ENCODE measurements around the gene ATG12. TPM values are rescaled to one million over a fixed set of nuclear protein-coding genes. Genes with fewer than 3 reads are reported as not detected.

The ATG12 gene
- polyA plus RNA-seq, 1 of the 3 experiments (the other 2 are of a cell fraction) = 29.1 TPM

GRCh38 chr5:115807654-115808052, 33.7 kb downstream of the ATG12 start:
- no peaks in the 10 kb centered on the region for H3K27me3 ChIP-seq (ENCODE audit: insufficient read depth)
- no peak for DNase-seq
- WGBS (ENCODE audit: low lambda C conversion rate) = 85% methylated on average over 2 of the region's 2 CpGs
- no peak overlapping the region for H3K4me2 ChIP-seq
- no peak overlapping the region for H3K27ac ChIP-seq (ENCODE audit: low read depth in 2 of 2, low read length in 1 of 2)
- H3F3A ChIP-seq (replicated peaks; ENCODE audit: insufficient read depth) = peaks cover 18% of the 10 kb centered on the region
- no peak overlapping the region for H3K9ac ChIP-seq
- H3K79me2 ChIP-seq (ENCODE audit: insufficient read depth) = no peaks in the 10 kb centered on the region
- H3K9me2 ChIP-seq = no peaks in the 10 kb centered on the region
- no peaks in the 10 kb centered on the region; a peak in 2 of 4 replicates for H3K4me1 ChIP-seq (ENCODE audit: control insufficient read depth in 1 of 2, insufficient read depth in 2 of 2, low read depth in 1 of 2, low read length in 1 of 2)
- H3K4me3 ChIP-seq (ENCODE audit: low read depth in 2 of 2, low read length in 1 of 2) = no peak overlapping the region
- ChIA-PET POLR2A (no interaction called here), CTCF (no interaction called here)
- no peaks in the 10 kb centered on the region for H3K9me3 ChIP-seq
- no peak overlapping the region for H2AFZ ChIP-seq (ENCODE audit: low read depth)
- H4K20me1 ChIP-seq (ENCODE audit: insufficient read depth) = no peaks in the 10 kb centered on the region
- TF ChIP-seq FOSL2 (IDR thresholded peaks at IDR 0.05; ENCODE audit: borderline replicate concordance, low read depth) (no peak), NRF1 (IDR thresholded peaks at IDR 0.05; ENCODE audit: low read depth, low read length) (no peak), FOXJ3 (CRISPR knock-in tag; IDR thresholded peaks at IDR 0.05) (no peak), CHD2 (IDR thresholded peaks at IDR 0.05; ENCODE audit: low read length, partially characterized antibody) (no peak), IRF3 (IDR thresholded peaks at IDR 0.05; ENCODE audit: low read depth, low read length) (no peak), CTCF (IDR thresholded peaks at IDR 0.05) (no peak), GATA2 (CRISPR knock-in tag; IDR thresholded peaks at IDR 0.05) (no peak), TCF12 (IDR thresholded peaks at IDR 0.05) (no peak), PBX3 (IDR thresholded peaks at IDR 0.05) (no peak), ELF1 (IDR thresholded peaks at IDR 0.05) (no peak), TEAD4 (IDR thresholded peaks at IDR 0.05; ENCODE audit: borderline replicate concordance, insufficient read depth) (no peak), RAD21 (IDR thresholded peaks at IDR 0.05; ENCODE audit: low read length) (no peak), EZH2phosphoT487 (IDR thresholded peaks at IDR 0.05; ENCODE audit: borderline replicate concordance, low read depth) (no peak), JUND (IDR thresholded peaks at IDR 0.05) (no peak), RXRA (IDR thresholded peaks at IDR 0.05; ENCODE audit: borderline replicate concordance, low read depth) (no peak), EP300 (IDR thresholded peaks at IDR 0.05; ENCODE audit: borderline replicate concordance in 1 of 2, low read depth in 1 of 2, low read length in 1 of 2) (no peak), TAF1 (IDR thresholded peaks at IDR 0.05; ENCODE audit: borderline replicate concordance, low read depth, low read length) (no peak)
- TF ChIP-seq, protein P1, sequence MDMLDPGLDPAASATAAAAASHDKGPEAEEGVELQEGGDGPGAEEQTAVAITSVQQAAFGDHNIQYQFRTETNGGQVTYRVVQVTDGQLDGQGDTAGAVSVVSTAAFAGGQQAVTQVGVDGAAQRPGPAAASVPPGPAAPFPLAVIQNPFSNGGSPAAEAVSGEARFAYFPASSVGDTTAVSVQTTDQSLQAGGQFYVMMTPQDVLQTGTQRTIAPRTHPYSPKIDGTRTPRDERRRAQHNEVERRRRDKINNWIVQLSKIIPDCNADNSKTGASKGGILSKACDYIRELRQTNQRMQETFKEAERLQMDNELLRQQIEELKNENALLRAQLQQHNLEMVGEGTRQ (IDR thresholded peaks at IDR 0.05; ENCODE audit: borderline replicate concordance, low read depth, low read length) = no peak
- TF ChIP-seq, protein P2, sequence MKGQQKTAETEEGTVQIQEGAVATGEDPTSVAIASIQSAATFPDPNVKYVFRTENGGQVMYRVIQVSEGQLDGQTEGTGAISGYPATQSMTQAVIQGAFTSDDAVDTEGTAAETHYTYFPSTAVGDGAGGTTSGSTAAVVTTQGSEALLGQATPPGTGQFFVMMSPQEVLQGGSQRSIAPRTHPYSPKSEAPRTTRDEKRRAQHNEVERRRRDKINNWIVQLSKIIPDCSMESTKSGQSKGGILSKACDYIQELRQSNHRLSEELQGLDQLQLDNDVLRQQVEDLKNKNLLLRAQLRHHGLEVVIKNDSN (IDR thresholded peaks at IDR 0.05; ENCODE audit: borderline replicate concordance, low read depth) = no peak
- TF ChIP-seq, protein P3, sequence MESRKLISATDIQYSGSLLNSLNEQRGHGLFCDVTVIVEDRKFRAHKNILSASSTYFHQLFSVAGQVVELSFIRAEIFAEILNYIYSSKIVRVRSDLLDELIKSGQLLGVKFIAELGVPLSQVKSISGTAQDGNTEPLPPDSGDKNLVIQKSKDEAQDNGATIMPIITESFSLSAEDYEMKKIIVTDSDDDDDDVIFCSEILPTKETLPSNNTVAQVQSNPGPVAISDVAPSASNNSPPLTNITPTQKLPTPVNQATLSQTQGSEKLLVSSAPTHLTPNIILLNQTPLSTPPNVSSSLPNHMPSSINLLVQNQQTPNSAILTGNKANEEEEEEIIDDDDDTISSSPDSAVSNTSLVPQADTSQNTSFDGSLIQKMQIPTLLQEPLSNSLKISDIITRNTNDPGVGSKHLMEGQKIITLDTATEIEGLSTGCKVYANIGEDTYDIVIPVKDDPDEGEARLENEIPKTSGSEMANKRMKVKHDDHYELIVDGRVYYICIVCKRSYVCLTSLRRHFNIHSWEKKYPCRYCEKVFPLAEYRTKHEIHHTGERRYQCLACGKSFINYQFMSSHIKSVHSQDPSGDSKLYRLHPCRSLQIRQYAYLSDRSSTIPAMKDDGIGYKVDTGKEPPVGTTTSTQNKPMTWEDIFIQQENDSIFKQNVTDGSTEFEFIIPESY (IDR thresholded peaks at IDR 0.05; ENCODE audit: borderline replicate concordance, low read depth) = no peak
- H3K36me3 ChIP-seq (replicated peaks in 1 of 2; ENCODE audit: control insufficient read depth in 1 of 2, insufficient read depth in 2 of 2, low read length in 1 of 2) = no peaks in the 10 kb centered on the region

All from SK-N-SH (cell line).